ENCODE data around the gene DRG1. TPM values are rescaled to one million over a fixed set of nuclear protein-coding genes. Genes with fewer than 3 reads are reported as not detected.

DRG1 gene
- 74.5 and 98.8 TPM in 2 replicates for total RNA-seq

GRCh38 chr22:31399211-31400022, at the start of gene DRG1:
TSS of gene DRG1 (plus strand) at chr22:31399604. CDS start at chr22:31399684, 80 bp downstream.

Small RNA genes lying within 50 kb of the gene (small RNA-seq; reads per million reads assigned to genes)
- gene RNU6-28P, result not detected
- gene RNU6-338P, result not detected

Other genes with a start within 250 kb of the DRG1 start
- 32.7 and 32.8 TPM in 2 replicates for gene RNF185, start 239.4 kb upstream of the DRG1 start, total RNA-seq
- 81.3 and 103 TPM in 2 replicates for gene LIMK2, start 187.3 kb upstream of the DRG1 start, total RNA-seq
- gene PIK3IP1, start 107.1 kb upstream of the DRG1 start, total RNA-seq, result 9.0 and 19.9 TPM in 2 replicates
- 22.7 and 35.6 TPM in 2 replicates for gene PATZ1, start 53.3 kb upstream of the DRG1 start, total RNA-seq
- 15.7 and 15.9 TPM in 2 replicates for gene EIF4ENIF1, start 90.2 kb downstream of the DRG1 start, total RNA-seq
- gene SFI1, start 96.9 kb downstream of the DRG1 start, total RNA-seq, result 13.9 and 16.0 TPM in 2 replicates

Measured in vein endothelial cell (primary cell).